Dendritic cell treated with granulocyte-macrophage colony-stimulating factor and Interleukin-4, amounts not matched to agents 40 ng/mL and 50 ng/mL, for 4 days (primary cell): Measurements from ENCODE around the gene PSMA3.
"Not testable (repeated sequence)": the region's sequence is repeated elsewhere in the genome, so short reads cannot be mapped to it uniquely, and the experiment has no call there.

Source experiments
- H3K27ac Mint-ChIP-seq: one replicate; pipeline ENCODE4 v1.8.0; 2022; ENCODE audit warnings: mild to moderate bottlenecking, mixed read lengths
- H3K27me3 Mint-ChIP-seq: one replicate; pipeline ENCODE4 v1.8.0; 2022; ENCODE audit warnings: mild to moderate bottlenecking, mixed read lengths
- H3K36me3 Mint-ChIP-seq: one replicate; pipeline ENCODE4 v1.8.0; 2022; ENCODE audit warnings: low read depth, mixed read lengths
- H3K4me1 Mint-ChIP-seq: one replicate; pipeline ENCODE4 v1.8.0; 2022; ENCODE audit warnings: low read depth, mixed read lengths
- H3K4me3 Mint-ChIP-seq: one replicate; pipeline ENCODE4 v1.8.0; 2022; ENCODE audit warnings: mild to moderate bottlenecking, moderate library complexity, mixed read lengths
- H3K9me3 Mint-ChIP-seq: one replicate; pipeline ENCODE4 v1.8.0; 2022; ENCODE audit warnings: mixed read lengths
- intact Hi-C: fragments of 100-400 bp; cut with micrococcal nuclease; formaldehyde crosslinking; loops from one replicate; pipeline ENCODE4 v1.15.0; 2022

Gene PSMA3

DNA sequence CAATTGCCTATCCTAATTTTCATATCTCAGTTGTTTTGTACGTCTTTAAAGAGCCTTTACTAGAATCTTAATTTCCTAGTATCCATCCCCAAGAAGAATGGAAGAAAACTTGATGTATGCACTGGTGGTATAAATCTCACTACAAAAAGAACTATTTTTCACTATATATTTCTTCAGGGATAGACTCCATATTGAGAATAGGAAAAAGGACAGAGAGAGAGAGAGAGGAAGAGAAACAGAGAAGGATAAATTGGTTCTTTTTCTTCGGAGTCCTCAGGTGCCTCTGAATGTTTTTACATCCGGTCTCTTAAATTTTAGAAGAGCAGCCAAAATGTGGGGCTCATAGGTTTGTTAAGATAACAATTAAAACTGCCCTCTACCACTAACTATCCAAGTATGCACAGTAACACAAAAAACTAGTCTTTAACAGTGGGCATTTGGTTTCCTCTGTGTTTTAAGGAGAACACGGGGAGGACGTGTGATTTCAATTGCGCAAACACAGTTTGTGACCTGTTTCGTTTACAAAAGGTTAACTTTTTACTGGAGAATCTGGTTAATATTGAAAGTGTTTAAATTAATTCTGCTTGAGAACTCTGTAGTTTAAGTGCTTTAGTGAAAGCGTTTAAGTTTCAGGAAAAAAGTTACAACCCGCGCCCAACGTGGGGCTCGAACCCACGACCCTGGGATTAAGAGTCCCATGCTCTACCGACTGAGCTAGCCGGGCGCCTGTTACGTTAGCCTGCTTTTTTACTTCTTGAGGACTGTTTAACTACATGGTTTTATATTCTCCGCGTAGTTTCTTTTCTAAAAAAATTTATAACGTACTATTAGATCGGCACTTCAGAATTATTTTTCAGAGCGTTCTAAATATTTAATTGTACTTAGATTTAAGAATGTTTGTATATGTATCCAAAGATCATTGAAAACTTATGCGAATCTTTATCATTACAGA lies 5.1 kb upstream of the PSMA3 start:
- H3K27me3 Mint-ChIP-seq = no peaks in the 10 kb centered on the region
- no peak overlapping the region for H3K27ac Mint-ChIP-seq
- H3K4me3 Mint-ChIP-seq = no peak overlapping the region
- intact Hi-C loops = loop anchor here (5.0 kb wide), 2 partner anchors 37 to 43 kb away; partner anchors contain the start of gene ACTR10
- H3K9me3 Mint-ChIP-seq = no peaks in the 10 kb centered on the region
- H3K36me3 Mint-ChIP-seq = peaks cover 15% of the 10 kb centered on the region
- H3K4me1 Mint-ChIP-seq = peaks cover 11% of the 10 kb centered on the region

DNA sequence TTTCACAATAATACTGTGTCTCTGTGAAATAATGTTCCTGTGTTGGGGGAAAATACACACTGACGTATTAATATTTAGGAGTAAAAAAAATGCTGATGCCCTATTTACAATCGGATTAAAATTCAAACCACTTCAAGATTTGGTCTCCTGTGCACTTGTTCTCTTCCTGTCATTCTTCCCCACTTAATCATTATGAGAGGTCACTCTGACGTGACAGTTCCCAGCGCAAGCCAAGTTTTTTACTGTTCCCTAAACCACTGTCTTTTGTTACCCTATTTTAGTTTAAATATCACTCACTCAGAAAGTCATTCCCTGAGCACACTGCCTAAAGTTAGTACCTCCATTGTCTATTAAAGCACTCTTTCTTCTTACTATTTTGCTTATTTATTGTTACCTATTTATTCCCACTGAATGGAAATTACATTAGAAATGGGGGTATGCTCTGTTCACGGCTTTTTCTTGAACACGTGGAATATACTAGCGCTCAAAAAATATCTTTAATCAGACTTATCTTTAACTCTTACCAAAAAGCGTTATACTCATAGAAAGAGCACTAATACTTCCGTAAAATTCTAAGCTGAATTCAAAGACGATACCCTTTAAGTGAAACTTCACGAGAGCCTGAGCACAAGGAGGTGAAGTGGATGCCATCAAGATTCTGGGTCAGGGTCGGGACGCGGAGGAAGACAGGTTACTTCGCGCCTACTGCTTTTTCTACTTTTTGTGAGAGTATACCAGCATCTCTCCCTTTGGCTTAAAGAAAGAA lies 670 bp upstream of the PSMA3 start:
- H3K4me1 Mint-ChIP-seq = peaks cover 35% of the 10 kb centered on the region
- H3K4me3 Mint-ChIP-seq = peak overlapping the region; percentile 95
- intact Hi-C loops = loop anchor here (1.0 to 5.0 kb wide), 4 partner anchors 38 to 183 kb away; partner anchors contain the start of genes ACTR10, KIAA0586 and TIMM9
- peak overlapping the region; percentile 96 for H3K27ac Mint-ChIP-seq
- H3K9me3 Mint-ChIP-seq = no peaks in the 10 kb centered on the region
- peaks cover 31% of the 10 kb centered on the region for H3K36me3 Mint-ChIP-seq
- H3K27me3 Mint-ChIP-seq = no peaks in the 10 kb centered on the region

DNA sequence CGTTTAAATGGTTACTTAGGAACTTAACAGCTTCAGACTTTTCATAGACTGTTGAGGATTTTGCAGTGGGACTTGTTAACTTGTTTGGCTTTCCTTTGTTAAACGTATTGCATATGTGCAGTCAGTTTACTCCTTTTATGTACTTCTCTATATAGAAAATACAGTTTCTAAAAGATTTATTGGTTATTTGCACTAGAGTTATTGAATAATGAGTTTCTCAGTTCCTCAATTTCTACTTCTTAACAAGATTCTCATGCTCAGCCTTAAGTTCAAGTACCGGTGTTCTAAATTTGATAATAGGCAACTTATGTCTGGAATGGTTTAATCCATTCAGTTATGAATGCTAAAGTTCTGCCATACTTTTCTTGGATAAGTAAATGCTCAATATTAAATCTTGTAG lies 919 bp downstream of the PSMA3 start:
- peaks cover 47% of the 10 kb centered on the region for H3K36me3 Mint-ChIP-seq
- no peaks in the 10 kb centered on the region for H3K27me3 Mint-ChIP-seq
- intact Hi-C loops = no loop called here
- peak overlapping the region; percentile 96 for H3K27ac Mint-ChIP-seq
- H3K4me1 Mint-ChIP-seq = peaks cover 40% of the 10 kb centered on the region
- H3K4me3 Mint-ChIP-seq = peak overlapping the region; percentile 95
- no peaks in the 10 kb centered on the region for H3K9me3 Mint-ChIP-seq

DNA sequence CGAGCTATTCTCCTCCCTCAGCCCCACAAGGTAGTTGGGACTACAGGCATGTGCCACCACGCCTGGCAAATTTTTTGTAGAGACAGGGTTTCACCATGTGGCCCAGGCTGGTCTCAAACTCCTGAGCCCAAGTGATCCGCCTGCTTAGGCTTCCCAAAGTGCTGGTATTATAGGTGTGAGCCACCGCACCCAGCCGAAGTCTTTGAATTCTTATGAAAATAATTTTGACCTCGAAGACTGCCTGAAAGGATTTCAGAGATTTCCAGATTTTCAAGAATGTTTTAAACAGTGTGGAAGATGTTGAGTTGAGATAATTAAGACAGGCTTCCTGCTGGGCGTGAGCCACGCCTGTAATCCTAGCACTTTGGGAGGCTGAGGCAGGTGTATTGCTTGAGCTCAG lies 5.0 kb downstream of the PSMA3 start:
- Mint-ChIP-seq H3K36me3 (peaks cover 84% of the 10 kb centered on the region), H3K4me1 (peaks cover 30% of the 10 kb centered on the region), H3K27ac (no peak overlapping the region), H3K9me3 (no peaks in the 10 kb centered on the region), H3K4me3 (no peak overlapping the region), H3K27me3 (no peaks in the 10 kb centered on the region)
- intact Hi-C loops = no loop called here

DNA sequence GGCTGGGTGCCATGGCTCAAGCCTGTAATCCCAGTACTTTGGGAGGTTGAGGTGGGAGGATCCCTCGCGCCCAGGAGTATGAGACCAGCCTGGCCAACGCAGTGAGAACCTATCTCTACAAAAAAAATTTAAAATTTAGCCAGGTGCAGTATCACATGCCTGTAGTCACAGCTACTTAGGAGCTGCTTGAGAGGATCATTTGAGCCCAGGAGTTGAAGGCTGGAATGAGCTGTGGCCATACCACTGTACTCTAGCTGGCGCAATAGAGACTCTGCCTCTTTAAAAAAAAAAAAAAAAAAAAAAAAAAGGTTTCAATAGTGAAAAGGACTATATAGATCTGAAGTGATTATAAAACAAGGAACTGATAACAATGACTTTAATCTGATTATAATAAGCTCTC lies 13.5 kb downstream of the PSMA3 start:
- Mint-ChIP-seq H3K9me3 (no peaks in the 10 kb centered on the region), H3K36me3 (peaks cover 78% of the 10 kb centered on the region), H3K27ac (no peak overlapping the region), H3K4me1 (no peaks in the 10 kb centered on the region), H3K27me3 (no peaks in the 10 kb centered on the region), H3K4me3 (no peak overlapping the region)
- intact Hi-C loops = no loop called here

DNA sequence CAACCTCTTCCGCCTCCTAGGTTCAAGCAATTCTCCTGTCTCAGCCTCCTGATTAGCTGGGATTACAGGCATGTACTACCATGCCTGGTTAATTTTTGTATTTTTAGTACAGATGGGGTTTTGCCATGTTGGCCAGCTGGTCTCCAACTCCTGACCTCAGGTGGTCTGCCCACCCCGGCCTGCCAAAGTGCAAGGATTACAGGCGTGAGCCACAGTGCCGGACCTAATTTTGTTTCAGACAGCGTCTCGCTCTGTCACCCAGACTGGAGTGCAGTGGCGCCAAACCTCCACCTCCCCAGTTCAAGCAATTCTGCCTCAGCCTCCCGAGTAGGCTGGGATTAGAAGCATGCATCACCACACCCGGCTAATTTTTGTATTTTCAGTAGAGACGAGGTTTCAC lies 17.4 kb downstream of the PSMA3 start:
- Mint-ChIP-seq H3K36me3 (peaks cover 79% of the 10 kb centered on the region), H3K4me1 (peaks cover 15% of the 10 kb centered on the region)
- H3K27me3 Mint-ChIP-seq, H3K4me3 Mint-ChIP-seq, H3K9me3 Mint-ChIP-seq, H3K27ac Mint-ChIP-seq, intact Hi-C loops: not testable (repeated sequence)

DNA sequence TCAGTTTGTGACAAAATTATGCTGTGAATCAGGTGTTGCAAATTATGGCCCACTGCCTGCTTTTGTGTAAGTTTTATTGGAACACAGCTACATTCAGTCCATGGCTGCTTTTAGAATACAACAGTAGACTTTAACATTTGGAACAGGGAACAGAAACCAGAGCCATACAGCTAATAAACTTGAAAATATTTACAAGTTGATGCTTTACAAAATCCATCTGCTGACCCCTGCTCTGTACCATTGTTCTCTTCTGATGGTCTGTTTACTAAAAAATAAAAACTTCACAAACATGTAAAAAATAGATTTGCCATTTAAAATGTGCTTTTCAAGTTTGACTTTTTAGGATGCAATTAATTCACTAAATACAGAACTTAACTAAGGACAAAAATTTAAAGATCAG lies 20.8 kb downstream of the PSMA3 start:
- no peak overlapping the region for H3K4me3 Mint-ChIP-seq
- H3K27ac Mint-ChIP-seq = peak overlapping the region; percentile 6
- no peaks in the 10 kb centered on the region for H3K27me3 Mint-ChIP-seq
- H3K36me3 Mint-ChIP-seq = peaks cover 90% of the 10 kb centered on the region
- H3K4me1 Mint-ChIP-seq = peaks cover 15% of the 10 kb centered on the region
- intact Hi-C loops = loop anchor here (5.0 kb wide), 1 partner anchor 37 kb away; no protein-coding TSS in a partner anchor
- H3K9me3 Mint-ChIP-seq = no peaks in the 10 kb centered on the region

DNA sequence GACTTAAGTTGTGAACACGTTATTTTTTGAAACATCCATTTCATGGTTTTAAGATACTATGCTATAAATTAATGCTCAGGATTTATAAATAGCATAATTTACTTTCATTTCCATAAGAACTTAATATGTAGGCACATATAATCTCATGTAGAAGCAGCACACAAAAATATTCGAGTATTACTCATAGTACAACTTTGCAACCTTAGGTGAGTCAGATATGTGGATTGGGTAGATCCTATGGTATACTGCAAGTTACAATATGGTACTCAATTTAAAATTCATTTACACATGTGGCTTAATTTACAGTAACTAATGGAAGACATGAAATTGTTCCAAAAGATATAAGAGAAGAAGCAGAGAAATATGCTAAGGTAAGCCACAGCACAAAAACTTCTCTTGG lies 26.0 kb downstream of the PSMA3 start:
- H3K27ac Mint-ChIP-seq = no peak overlapping the region

DNA sequence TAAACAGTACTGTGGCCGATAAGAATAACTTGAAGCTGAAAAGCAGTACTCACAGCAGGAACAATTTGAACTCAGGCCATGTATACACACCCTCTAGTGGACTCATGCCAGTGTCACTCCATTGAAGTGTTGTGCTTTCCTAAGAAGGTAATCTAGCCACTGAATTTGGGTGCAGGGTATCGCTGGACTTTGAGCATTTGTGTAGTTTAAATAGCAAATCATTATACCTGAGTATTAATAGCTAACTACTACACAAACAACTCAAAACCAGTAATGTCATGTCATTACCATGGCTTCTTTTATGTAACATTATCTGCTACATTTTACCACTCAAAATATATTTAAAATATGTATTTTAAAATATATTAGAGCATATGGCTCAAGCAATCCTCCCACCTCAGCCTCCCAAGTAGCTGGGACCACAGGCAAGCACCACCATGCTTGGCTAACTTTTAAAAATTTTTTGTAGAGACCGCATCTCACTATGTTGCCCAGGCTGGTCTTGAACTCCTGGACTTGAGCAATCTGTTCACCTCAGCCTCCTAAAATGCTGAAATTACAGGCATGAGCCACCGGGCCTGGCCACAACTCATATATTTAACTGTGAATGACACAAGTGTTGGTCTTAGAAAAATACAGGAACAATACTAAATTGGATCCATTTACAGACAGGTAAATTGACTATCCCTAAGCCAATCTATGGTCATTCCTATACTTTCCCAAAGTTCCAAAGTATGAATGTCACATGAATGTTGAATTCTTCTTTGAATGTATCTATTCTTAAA lies 28.1 kb downstream of the PSMA3 start:
- Mint-ChIP-seq H3K9me3 (no peaks in the 10 kb centered on the region), H3K36me3 (peaks cover 87% of the 10 kb centered on the region), H3K27me3 (no peaks in the 10 kb centered on the region), H3K27ac (no peak overlapping the region), H3K4me1 (peaks cover 24% of the 10 kb centered on the region), H3K4me3 (no peak overlapping the region)
- intact Hi-C loops = no loop called here

More for the DNA sequence above, 26.0 kb downstream of the PSMA3 start:
- Mint-ChIP-seq H3K4me3 (no peak overlapping the region), H3K9me3 (no peaks in the 10 kb centered on the region), H3K36me3 (peaks cover 87% of the 10 kb centered on the region), H3K4me1 (peaks cover 27% of the 10 kb centered on the region), H3K27me3 (no peaks in the 10 kb centered on the region)
- intact Hi-C loops = no loop called here

DNA sequence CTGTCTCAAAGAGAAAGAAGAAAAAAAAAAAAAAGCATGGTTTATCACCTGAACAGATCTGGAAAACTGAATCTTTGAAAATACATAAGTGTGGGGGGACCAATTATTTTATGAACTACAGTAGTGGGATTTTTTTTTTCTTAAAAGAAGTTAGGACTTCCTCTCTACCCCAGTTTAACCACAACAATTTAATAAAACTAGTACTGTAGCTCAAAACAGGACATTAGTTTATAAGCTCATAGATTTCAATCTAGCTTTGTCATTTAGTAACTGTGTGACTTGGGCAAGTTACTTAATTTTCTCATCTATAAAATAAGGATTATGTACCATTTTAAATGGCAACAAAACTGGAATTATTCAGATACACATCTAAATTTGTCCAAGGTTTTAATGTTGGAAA lies 30.2 kb downstream of the PSMA3 start:
- Mint-ChIP-seq H3K27me3 (no peaks in the 10 kb centered on the region), H3K9me3 (no peaks in the 10 kb centered on the region), H3K4me1 (peaks cover 31% of the 10 kb centered on the region), H3K36me3 (peaks cover 89% of the 10 kb centered on the region), H3K27ac (peak overlapping the region; percentile 82), H3K4me3 (no peak overlapping the region)
- intact Hi-C loops = no loop called here

DNA sequence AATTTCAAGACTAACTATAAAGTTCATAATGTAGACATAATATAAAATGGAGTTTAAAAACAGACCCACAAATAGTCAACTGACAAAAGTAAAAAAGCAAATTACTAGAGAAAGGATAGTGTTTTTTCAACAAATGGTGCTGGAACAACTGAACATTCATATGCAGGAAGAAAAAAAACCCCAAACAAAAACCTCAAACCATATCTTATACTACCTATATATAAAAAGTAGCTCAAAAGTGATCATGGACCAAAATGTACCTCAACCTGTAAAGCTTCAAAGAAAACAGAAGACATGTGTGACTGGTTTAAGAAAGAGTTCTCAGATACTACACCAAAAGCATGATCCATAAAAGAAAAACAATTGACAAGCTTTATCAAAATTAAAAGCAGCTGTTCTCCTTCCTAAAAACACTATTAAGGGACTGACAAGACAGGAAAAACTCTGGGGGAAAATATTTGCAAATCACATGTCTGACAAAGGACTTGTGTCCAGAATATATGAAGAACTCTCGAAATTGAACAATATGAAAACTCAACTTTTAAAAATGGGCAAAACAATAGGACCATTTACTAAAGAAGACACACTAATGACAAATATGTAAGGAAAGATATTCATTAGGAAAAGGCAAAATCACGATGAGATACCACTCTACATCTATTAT lies 31.0 kb downstream of the PSMA3 start:
- Mint-ChIP-seq H3K27me3 (no peaks in the 10 kb centered on the region), H3K27ac (peak overlapping the region; percentile 82), H3K4me1 (peaks cover 38% of the 10 kb centered on the region), H3K9me3 (no peaks in the 10 kb centered on the region), H3K36me3 (peaks cover 89% of the 10 kb centered on the region), H3K4me3 (no peak overlapping the region)
- intact Hi-C loops = no loop called here

DNA sequence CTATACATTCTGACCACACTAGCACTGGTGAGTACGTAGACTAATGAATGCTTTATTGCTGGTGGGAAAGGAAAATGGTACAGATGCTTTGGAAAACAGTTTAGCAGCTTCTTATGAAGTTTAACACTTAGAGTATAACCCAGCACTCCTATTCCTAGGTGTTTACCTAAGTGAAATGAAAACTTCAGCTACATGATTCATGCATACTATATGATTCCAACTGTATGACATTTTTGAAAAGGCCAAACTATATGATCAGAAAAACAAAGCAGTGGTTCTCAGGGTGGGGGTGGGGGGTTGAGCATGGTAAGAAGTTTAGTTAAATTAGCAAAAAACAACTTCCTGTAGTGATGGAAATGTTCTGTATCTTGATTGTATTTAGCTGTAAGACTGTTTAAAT lies 31.6 kb downstream of the PSMA3 start:
- H3K27ac Mint-ChIP-seq = peak overlapping the region; percentile 82
- intact Hi-C loops = no loop called here
- H3K36me3 Mint-ChIP-seq = peaks cover 89% of the 10 kb centered on the region
- H3K4me1 Mint-ChIP-seq = peaks cover 44% of the 10 kb centered on the region
- H3K27me3 Mint-ChIP-seq = no peaks in the 10 kb centered on the region
- no peaks in the 10 kb centered on the region for H3K9me3 Mint-ChIP-seq
- no peak overlapping the region for H3K4me3 Mint-ChIP-seq

DNA sequence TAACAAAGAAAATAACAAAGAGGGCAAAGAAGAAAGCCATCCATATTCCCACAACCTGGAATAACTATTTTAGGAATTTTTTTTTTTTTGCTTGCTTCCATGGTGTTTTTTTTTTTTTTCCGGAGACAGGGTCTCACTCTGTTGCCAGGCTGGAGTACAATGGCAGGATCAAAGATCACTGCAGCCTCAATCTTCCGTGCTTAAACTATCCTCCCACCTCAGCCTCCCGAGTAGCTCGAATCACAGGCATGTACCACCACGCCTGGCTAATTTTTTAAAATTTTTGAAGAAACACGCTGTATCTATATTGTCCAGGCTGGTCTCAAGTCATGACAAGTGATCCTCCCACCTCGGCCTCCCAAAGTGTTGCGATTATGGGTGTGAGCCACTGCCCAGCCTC lies 33.5 kb downstream of the PSMA3 start:
- no peak overlapping the region for H3K27ac Mint-ChIP-seq

More for the DNA sequence above, 33.5 kb downstream of the PSMA3 start:
- no peaks in the 10 kb centered on the region for H3K27me3 Mint-ChIP-seq
- no peak overlapping the region for H3K4me3 Mint-ChIP-seq
- H3K4me1 Mint-ChIP-seq = peaks cover 63% of the 10 kb centered on the region
- H3K36me3 Mint-ChIP-seq = peaks cover 78% of the 10 kb centered on the region
- intact Hi-C loops = no loop called here
- no peaks in the 10 kb centered on the region for H3K9me3 Mint-ChIP-seq
